GM23338 (cell line): Measurements from ENCODE around the gene STRA8.

ENCODE experiments used
- CREB1 ChIP-seq: fragments of 250-450 bp; sonication (Bioruptor Pico); IDR thresholded peaks from 2 replicates; pipeline ENCODE4 v1.5.0; 2020; ENCODE audit warnings: low read depth, mild to moderate bottlenecking, moderate library complexity
- CTCF ChIP-seq, 2 experiments: fragments of 200-600 bp in 1 of 2; sonication (generic) in 1 of 2; conservative IDR thresholded peaks; 2 replicates each; pipeline versions ENCODE4 v1.5.1 to v1.6.1; 2016 to 2017; ENCODE audit warnings: antibody characterized with exemption in 2 of 2, low read depth in 2 of 2, mild to moderate bottlenecking in 2 of 2, moderate library complexity in 1 of 2
- ETS1 ChIP-seq: IDR thresholded peaks from 2 replicates; pipeline ENCODE4 v1.6.1; 2016; ENCODE audit warnings: antibody characterized with exemption
- EZH2 ChIP-seq: fragments of 200-600 bp; sonication (generic); IDR thresholded peaks from one replicate; pipeline ENCODE4 v1.8.0; 2017; ENCODE audit warnings: antibody characterized with exemption, mild to moderate bottlenecking, low read depth; ENCODE audit not compliant: unreplicated experiment
- EZH2phosphoT487 ChIP-seq: fragments of 200-600 bp; sonication (generic); IDR thresholded peaks from one replicate; pipeline ENCODE4 v1.8.1; 2018; ENCODE audit warnings: antibody characterized with exemption; ENCODE audit not compliant: unreplicated experiment
- JUNB ChIP-seq: IDR thresholded peaks from one replicate; pipeline ENCODE4 v1.6.1; 2016; ENCODE audit warnings: antibody characterized with exemption; ENCODE audit not compliant: unreplicated experiment
- NANOG ChIP-seq: IDR thresholded peaks from 2 replicates; pipeline ENCODE4 v1.6.1; 2016; ENCODE audit warnings: antibody characterized with exemption, borderline replicate concordance
- POLR2AphosphoS5 ChIP-seq: IDR thresholded peaks from 2 replicates; pipeline ENCODE4 v1.6.1; 2016; ENCODE audit warnings: antibody characterized with exemption, low read depth
- REST ChIP-seq: IDR thresholded peaks from one replicate; pipeline ENCODE4 v1.6.1; 2018; ENCODE audit warnings: antibody characterized with exemption; ENCODE audit not compliant: unreplicated experiment
- STAT1 ChIP-seq: IDR thresholded peaks from one replicate; pipeline ENCODE4 v1.6.1; 2016; ENCODE audit warnings: antibody characterized with exemption; ENCODE audit not compliant: unreplicated experiment
- ZNF114 ChIP-seq: fragments of 250-450 bp; sonication (Bioruptor Pico); IDR thresholded peaks from 2 replicates; pipeline ENCODE4 v1.5.0; 2020; ENCODE audit warnings: mild to moderate bottlenecking, moderate library complexity
- ZNF331 ChIP-seq: fragments of 250-450 bp; sonication (Bioruptor Pico); IDR thresholded peaks from 2 replicates; pipeline ENCODE4 v1.5.0; 2020; ENCODE audit warnings: low read depth, mild to moderate bottlenecking, moderate library complexity
- ZNF462 ChIP-seq: fragments of 250-450 bp; sonication (Bioruptor Pico); IDR thresholded peaks from 2 replicates; pipeline ENCODE4 v1.5.0; 2020; ENCODE audit warnings: mild to moderate bottlenecking, moderate library complexity

- no peak for TF ChIP-seq CTCF (conservative IDR thresholded peaks at IDR 0.05; ENCODE audit: low read depth in 2 of 2)
- no peak for TF ChIP-seq POLR2AphosphoS5
- TF ChIP-seq NANOG = no peak
- no peak for TF ChIP-seq EZH2phosphoT487
- no peak for TF ChIP-seq ETS1
- no peak for TF ChIP-seq REST
- no peak for TF ChIP-seq STAT1
- TF ChIP-seq EZH2 = no peak
- TF ChIP-seq ZNF331 (CRISPR knock-in tag) = no peak
- no peak for TF ChIP-seq JUNB
- TF ChIP-seq CREB1 (CRISPR knock-in tag) = no peak
- no peak for TF ChIP-seq ZNF462 (CRISPR knock-in tag)
- no peak for TF ChIP-seq ZNF114 (CRISPR knock-in tag)
Measured at GRCh38 chr7:135234727-135235126, 1.1 kb downstream of the STRA8 start.
